GM23338 (cell line): ENCODE data around the gene MPPED2. TPM values are rescaled to one million over a fixed set of nuclear protein-coding genes. Genes with fewer than 3 reads are reported as not detected.

ENCODE experiments used
- ATAC-seq: fragments of 200-7000 bp; cut with Tn5 transposase; 3 replicates; pipeline ENCODE4 v1.9.1; 2020
- DNase-seq: peaks from one replicate; pipeline ENCODE4 v3.0.0-alpha.2; 2015; ENCODE audit warnings: low spot score
- H2AFZ ChIP-seq: fragments of 200-600 bp; sonication (generic); 2 replicates; pipeline ENCODE4 v1.8.0; 2016; ENCODE audit warnings: antibody characterized with exemption, mild to moderate bottlenecking, moderate library complexity
- H3F3A ChIP-seq: fragments of 200-600 bp; sonication (generic); replicated peaks from 2 replicates; pipeline ENCODE4 v1.8.0; 2017; ENCODE audit warnings: antibody characterized with exemption, mixed run types, low read depth
- H3K27ac ChIP-seq: fragments of 200-600 bp; sonication (generic); 2 replicates; pipeline ENCODE4 v1.6.1; 2016; ENCODE audit warnings: low read depth
- H3K27me3 ChIP-seq: fragments of 200-600 bp; sonication (generic); 2 replicates; pipeline ENCODE4 v1.8.0; 2016; ENCODE audit warnings: mild to moderate bottlenecking, mixed run types, moderate library complexity; ENCODE audit not compliant: insufficient read depth
- H3K36me3 ChIP-seq: fragments of 200-600 bp; sonication (generic); 2 replicates; pipeline ENCODE4 v1.8.0; 2016; ENCODE audit warnings: mild to moderate bottlenecking; ENCODE audit not compliant: insufficient read depth
- H3K4me1 ChIP-seq: fragments of 200-600 bp; sonication (generic); 2 replicates; pipeline ENCODE4 v1.8.0; 2016; ENCODE audit warnings: mild to moderate bottlenecking, moderate library complexity; ENCODE audit not compliant: insufficient read depth
- H3K4me2 ChIP-seq: fragments of 200-600 bp; sonication (generic); 2 replicates; pipeline ENCODE4 v1.7.1; 2017; ENCODE audit warnings: mixed run types
- H3K4me3 ChIP-seq: fragments of 200-600 bp; sonication (generic); 2 replicates; pipeline ENCODE4 v1.6.1; 2016; ENCODE audit warnings: mixed run types
- H3K79me2 ChIP-seq: fragments of 200-600 bp; sonication (generic); replicated peaks from 2 replicates; pipeline ENCODE4 v1.8.0; 2017; ENCODE audit warnings: mild to moderate bottlenecking; ENCODE audit not compliant: insufficient read depth
- H3K9me2 ChIP-seq: fragments of 200-600 bp; sonication (generic); 2 replicates; pipeline ENCODE4 v1.8.0; 2017; ENCODE audit not compliant: insufficient read depth
- H4K20me1 ChIP-seq: fragments of 200-600 bp; sonication (generic); replicated peaks from 2 replicates; pipeline ENCODE4 v1.8.0; 2017; ENCODE audit warnings: mild to moderate bottlenecking; ENCODE audit not compliant: insufficient read depth
- H3K27ac Mint-ChIP-seq: 2 replicates; pipeline ENCODE4 v1.8.0; 2020; ENCODE audit warnings: inconsistent platforms, mild to moderate bottlenecking, moderate library complexity, mixed read lengths
- H3K27me3 Mint-ChIP-seq: 3 replicates; pipeline ENCODE4 v1.8.0; 2022; ENCODE audit warnings: low read depth, mild to moderate bottlenecking, moderate library complexity, mixed read lengths, inconsistent platforms; ENCODE audit not compliant: insufficient read depth, poor library complexity
- H3K36me3 Mint-ChIP-seq: 3 replicates; pipeline ENCODE4 v1.8.0; 2021; ENCODE audit warnings: low read depth, mild to moderate bottlenecking, inconsistent platforms, moderate library complexity, mixed read lengths
- H3K4me1 Mint-ChIP-seq: 3 replicates; pipeline ENCODE4 v1.8.0; 2020; ENCODE audit warnings: mild to moderate bottlenecking, inconsistent platforms, mixed read lengths
- H3K4me3 Mint-ChIP-seq: 3 replicates; pipeline ENCODE4 v1.8.0; 2021; ENCODE audit warnings: moderate library complexity, mild to moderate bottlenecking, inconsistent platforms, mixed read lengths
- H3K9me3 Mint-ChIP-seq: 3 replicates; pipeline ENCODE4 v1.8.0; 2020; ENCODE audit warnings: moderate library complexity, mild to moderate bottlenecking, inconsistent platforms, mixed read lengths
- CREB1 ChIP-seq: fragments of 250-450 bp; sonication (Bioruptor Pico); IDR thresholded peaks from 2 replicates; pipeline ENCODE4 v1.5.0; 2020; ENCODE audit warnings: low read depth, mild to moderate bottlenecking, moderate library complexity
- EZH2 ChIP-seq: fragments of 200-600 bp; sonication (generic); IDR thresholded peaks from one replicate; pipeline ENCODE4 v1.8.0; 2017; ENCODE audit warnings: antibody characterized with exemption, mild to moderate bottlenecking, low read depth; ENCODE audit not compliant: unreplicated experiment
- EZH2phosphoT487 ChIP-seq: fragments of 200-600 bp; sonication (generic); IDR thresholded peaks from one replicate; pipeline ENCODE4 v1.8.1; 2018; ENCODE audit warnings: antibody characterized with exemption; ENCODE audit not compliant: unreplicated experiment
- JUNB ChIP-seq: IDR thresholded peaks from one replicate; pipeline ENCODE4 v1.6.1; 2016; ENCODE audit warnings: antibody characterized with exemption; ENCODE audit not compliant: unreplicated experiment
- NANOG ChIP-seq: IDR thresholded peaks from 2 replicates; pipeline ENCODE4 v1.6.1; 2016; ENCODE audit warnings: antibody characterized with exemption, borderline replicate concordance
- POLR2AphosphoS5 ChIP-seq: IDR thresholded peaks from 2 replicates; pipeline ENCODE4 v1.6.1; 2016; ENCODE audit warnings: antibody characterized with exemption, low read depth
- STAT1 ChIP-seq: IDR thresholded peaks from one replicate; pipeline ENCODE4 v1.6.1; 2016; ENCODE audit warnings: antibody characterized with exemption; ENCODE audit not compliant: unreplicated experiment
- ZNF114 ChIP-seq: fragments of 250-450 bp; sonication (Bioruptor Pico); IDR thresholded peaks from 2 replicates; pipeline ENCODE4 v1.5.0; 2020; ENCODE audit warnings: mild to moderate bottlenecking, moderate library complexity
- ZNF331 ChIP-seq: fragments of 250-450 bp; sonication (Bioruptor Pico); IDR thresholded peaks from 2 replicates; pipeline ENCODE4 v1.5.0; 2020; ENCODE audit warnings: low read depth, mild to moderate bottlenecking, moderate library complexity
- polyA plus RNA-seq: library from polyadenylated mRNA; unstranded; fragments of >200 nt; fragmentation: Nextera tagmentation; extraction: Ambion mirVana; gene quantifications from 2 replicates; pipeline ENCODE4 v1.2.1, GENCODE V29; 2016
- total RNA-seq: library from RNA; depleted of rRNA; stranded (reverse); fragments of >200 nt; shearing (Covaris generic); gene quantifications from 2 replicates; pipeline ENCODE4 v1.2.3, GENCODE V29; 2014
- TF ChIP-seq, protein P1 (sequence below): IDR thresholded peaks from one replicate; pipeline ENCODE4 v1.6.1; 2018; ENCODE audit warnings: antibody characterized with exemption; ENCODE audit not compliant: unreplicated experiment
- TF ChIP-seq, protein P2 (sequence below): fragments of 250-450 bp; sonication (Bioruptor Pico); IDR thresholded peaks from 2 replicates; pipeline ENCODE4 v1.5.0; 2020; ENCODE audit warnings: mild to moderate bottlenecking, moderate library complexity
- TF ChIP-seq, protein P3 (sequence below), 2 experiments: fragments of 200-600 bp in 1 of 2; sonication (generic) in 1 of 2; conservative IDR thresholded peaks; 2 replicates each; pipeline versions ENCODE4 v1.5.1 to v1.6.1; 2016 to 2017; ENCODE audit warnings: antibody characterized with exemption in 2 of 2, low read depth in 2 of 2, mild to moderate bottlenecking in 2 of 2, moderate library complexity in 1 of 2
- TF ChIP-seq, protein P4 (sequence below): IDR thresholded peaks from 2 replicates; pipeline ENCODE4 v1.6.1; 2016; ENCODE audit warnings: antibody characterized with exemption

MPPED2 gene
- total and polyA plus RNA-seq, 2 experiments from 2014 or later: 4.4 to 6.8 TPM

DNA sequence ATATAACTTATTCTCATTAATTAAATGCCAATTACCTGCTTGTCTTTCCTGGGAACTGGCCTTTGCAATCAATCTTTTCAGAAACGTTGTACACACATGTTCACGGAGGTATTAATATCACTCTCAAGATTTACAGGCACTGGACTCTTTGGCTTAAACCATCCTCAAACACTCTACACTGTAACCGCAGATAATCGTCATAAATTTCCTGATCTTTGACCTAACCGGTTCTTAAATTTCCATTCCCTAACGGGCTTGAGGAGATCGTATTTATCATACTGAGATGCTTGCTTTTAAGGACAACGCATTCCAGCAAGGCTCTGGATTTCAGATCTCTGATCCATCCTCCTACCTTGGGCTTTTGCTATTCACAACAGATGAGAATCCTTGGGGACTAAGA is 190.4 kb downstream of the MPPED2 start:
- no peaks in the 10 kb centered on the region for H3K36me3 ChIP-seq
- ATAC-seq: no peak
- TF ChIP-seq POLR2AphosphoS5 (no peak), EZH2 (no peak), ZNF114 (CRISPR knock-in tag) (no peak), CREB1 (CRISPR knock-in tag) (no peak), ZNF331 (CRISPR knock-in tag) (no peak), EZH2phosphoT487 (no peak), STAT1 (no peak), NANOG (no peak), JUNB (no peak)
- TF ChIP-seq, protein P1, sequence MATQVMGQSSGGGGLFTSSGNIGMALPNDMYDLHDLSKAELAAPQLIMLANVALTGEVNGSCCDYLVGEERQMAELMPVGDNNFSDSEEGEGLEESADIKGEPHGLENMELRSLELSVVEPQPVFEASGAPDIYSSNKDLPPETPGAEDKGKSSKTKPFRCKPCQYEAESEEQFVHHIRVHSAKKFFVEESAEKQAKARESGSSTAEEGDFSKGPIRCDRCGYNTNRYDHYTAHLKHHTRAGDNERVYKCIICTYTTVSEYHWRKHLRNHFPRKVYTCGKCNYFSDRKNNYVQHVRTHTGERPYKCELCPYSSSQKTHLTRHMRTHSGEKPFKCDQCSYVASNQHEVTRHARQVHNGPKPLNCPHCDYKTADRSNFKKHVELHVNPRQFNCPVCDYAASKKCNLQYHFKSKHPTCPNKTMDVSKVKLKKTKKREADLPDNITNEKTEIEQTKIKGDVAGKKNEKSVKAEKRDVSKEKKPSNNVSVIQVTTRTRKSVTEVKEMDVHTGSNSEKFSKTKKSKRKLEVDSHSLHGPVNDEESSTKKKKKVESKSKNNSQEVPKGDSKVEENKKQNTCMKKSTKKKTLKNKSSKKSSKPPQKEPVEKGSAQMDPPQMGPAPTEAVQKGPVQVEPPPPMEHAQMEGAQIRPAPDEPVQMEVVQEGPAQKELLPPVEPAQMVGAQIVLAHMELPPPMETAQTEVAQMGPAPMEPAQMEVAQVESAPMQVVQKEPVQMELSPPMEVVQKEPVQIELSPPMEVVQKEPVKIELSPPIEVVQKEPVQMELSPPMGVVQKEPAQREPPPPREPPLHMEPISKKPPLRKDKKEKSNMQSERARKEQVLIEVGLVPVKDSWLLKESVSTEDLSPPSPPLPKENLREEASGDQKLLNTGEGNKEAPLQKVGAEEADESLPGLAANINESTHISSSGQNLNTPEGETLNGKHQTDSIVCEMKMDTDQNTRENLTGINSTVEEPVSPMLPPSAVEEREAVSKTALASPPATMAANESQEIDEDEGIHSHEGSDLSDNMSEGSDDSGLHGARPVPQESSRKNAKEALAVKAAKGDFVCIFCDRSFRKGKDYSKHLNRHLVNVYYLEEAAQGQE: no peak
- TF ChIP-seq, protein P2, sequence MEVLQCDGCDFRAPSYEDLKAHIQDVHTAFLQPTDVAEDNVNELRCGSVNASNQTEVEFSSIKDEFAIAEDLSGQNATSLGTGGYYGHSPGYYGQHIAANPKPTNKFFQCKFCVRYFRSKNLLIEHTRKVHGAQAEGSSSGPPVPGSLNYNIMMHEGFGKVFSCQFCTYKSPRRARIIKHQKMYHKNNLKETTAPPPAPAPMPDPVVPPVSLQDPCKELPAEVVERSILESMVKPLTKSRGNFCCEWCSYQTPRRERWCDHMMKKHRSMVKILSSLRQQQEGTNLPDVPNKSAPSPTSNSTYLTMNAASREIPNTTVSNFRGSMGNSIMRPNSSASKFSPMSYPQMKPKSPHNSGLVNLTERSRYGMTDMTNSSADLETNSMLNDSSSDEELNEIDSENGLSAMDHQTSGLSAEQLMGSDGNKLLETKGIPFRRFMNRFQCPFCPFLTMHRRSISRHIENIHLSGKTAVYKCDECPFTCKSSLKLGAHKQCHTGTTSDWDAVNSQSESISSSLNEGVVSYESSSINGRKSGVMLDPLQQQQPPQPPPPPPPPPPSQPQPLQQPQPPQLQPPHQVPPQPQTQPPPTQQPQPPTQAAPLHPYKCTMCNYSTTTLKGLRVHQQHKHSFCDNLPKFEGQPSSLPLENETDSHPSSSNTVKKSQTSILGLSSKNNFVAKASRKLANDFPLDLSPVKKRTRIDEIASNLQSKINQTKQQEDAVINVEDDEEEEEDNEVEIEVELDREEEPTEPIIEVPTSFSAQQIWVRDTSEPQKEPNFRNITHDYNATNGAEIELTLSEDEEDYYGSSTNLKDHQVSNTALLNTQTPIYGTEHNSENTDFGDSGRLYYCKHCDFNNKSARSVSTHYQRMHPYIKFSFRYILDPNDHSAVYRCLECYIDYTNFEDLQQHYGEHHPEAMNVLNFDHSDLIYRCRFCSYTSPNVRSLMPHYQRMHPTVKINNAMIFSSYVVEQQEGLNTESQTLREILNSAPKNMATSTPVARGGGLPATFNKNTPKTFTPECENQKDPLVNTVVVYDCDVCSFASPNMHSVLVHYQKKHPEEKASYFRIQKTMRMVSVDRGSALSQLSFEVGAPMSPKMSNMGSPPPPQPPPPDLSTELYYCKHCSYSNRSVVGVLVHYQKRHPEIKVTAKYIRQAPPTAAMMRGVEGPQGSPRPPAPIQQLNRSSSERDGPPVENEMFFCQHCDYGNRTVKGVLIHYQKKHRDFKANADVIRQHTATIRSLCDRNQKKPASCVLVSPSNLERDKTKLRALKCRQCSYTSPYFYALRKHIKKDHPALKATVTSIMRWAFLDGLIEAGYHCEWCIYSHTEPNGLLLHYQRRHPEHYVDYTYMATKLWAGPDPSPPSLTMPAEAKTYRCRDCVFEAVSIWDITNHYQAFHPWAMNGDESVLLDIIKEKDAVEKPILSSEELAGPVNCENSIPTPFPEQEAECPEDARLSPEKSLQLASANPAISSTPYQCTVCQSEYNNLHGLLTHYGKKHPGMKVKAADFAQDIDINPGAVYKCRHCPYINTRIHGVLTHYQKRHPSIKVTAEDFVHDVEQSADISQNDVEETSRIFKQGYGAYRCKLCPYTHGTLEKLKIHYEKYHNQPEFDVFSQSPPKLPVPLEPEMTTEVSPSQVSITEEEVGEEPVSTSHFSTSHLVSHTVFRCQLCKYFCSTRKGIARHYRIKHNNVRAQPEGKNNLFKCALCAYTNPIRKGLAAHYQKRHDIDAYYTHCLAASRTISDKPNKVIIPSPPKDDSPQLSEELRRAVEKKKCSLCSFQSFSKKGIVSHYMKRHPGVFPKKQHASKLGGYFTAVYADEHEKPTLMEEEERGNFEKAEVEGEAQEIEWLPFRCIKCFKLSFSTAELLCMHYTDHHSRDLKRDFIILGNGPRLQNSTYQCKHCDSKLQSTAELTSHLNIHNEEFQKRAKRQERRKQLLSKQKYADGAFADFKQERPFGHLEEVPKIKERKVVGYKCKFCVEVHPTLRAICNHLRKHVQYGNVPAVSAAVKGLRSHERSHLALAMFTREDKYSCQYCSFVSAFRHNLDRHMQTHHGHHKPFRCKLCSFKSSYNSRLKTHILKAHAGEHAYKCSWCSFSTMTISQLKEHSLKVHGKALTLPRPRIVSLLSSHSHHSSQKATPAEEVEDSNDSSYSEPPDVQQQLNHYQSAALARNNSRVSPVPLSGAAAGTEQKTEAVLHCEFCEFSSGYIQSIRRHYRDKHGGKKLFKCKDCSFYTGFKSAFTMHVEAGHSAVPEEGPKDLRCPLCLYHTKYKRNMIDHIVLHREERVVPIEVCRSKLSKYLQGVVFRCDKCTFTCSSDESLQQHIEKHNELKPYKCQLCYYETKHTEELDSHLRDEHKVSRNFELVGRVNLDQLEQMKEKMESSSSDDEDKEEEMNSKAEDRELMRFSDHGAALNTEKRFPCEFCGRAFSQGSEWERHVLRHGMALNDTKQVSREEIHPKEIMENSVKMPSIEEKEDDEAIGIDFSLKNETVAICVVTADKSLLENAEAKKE (CRISPR knock-in tag): no peak
- TF ChIP-seq, protein P3, sequence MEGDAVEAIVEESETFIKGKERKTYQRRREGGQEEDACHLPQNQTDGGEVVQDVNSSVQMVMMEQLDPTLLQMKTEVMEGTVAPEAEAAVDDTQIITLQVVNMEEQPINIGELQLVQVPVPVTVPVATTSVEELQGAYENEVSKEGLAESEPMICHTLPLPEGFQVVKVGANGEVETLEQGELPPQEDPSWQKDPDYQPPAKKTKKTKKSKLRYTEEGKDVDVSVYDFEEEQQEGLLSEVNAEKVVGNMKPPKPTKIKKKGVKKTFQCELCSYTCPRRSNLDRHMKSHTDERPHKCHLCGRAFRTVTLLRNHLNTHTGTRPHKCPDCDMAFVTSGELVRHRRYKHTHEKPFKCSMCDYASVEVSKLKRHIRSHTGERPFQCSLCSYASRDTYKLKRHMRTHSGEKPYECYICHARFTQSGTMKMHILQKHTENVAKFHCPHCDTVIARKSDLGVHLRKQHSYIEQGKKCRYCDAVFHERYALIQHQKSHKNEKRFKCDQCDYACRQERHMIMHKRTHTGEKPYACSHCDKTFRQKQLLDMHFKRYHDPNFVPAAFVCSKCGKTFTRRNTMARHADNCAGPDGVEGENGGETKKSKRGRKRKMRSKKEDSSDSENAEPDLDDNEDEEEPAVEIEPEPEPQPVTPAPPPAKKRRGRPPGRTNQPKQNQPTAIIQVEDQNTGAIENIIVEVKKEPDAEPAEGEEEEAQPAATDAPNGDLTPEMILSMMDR (conservative IDR thresholded peaks at IDR 0.05; ENCODE audit: low read depth in 2 of 2): no peak
- TF ChIP-seq, protein P4, sequence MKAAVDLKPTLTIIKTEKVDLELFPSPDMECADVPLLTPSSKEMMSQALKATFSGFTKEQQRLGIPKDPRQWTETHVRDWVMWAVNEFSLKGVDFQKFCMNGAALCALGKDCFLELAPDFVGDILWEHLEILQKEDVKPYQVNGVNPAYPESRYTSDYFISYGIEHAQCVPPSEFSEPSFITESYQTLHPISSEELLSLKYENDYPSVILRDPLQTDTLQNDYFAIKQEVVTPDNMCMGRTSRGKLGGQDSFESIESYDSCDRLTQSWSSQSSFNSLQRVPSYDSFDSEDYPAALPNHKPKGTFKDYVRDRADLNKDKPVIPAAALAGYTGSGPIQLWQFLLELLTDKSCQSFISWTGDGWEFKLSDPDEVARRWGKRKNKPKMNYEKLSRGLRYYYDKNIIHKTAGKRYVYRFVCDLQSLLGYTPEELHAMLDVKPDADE: no peak

More for the DNA sequence above, 190.4 kb downstream of the MPPED2 start:
- Mint-ChIP-seq H3K27me3 (no peaks in the 10 kb centered on the region), H3K4me3 (no peak overlapping the region), H3K4me1 (peaks cover 8% of the 10 kb centered on the region; the same call in 2 of the 3 replicates), H3K27ac (no peak overlapping the region), H3K36me3 (no peaks in the 10 kb centered on the region), H3K9me3 (no peaks in the 10 kb centered on the region)
- H3K4me1 ChIP-seq: no peaks in the 10 kb centered on the region
- H4K20me1 ChIP-seq: no peaks in the 10 kb centered on the region
- H2AFZ ChIP-seq: no peak overlapping the region
- H3K9me2 ChIP-seq: no peaks in the 10 kb centered on the region
- H3K4me2 ChIP-seq: no peak overlapping the region
- H3K27ac ChIP-seq: no peak overlapping the region
- no peak overlapping the region for H3K4me3 ChIP-seq
- DNase-seq: no peak
- H3F3A ChIP-seq: no peaks in the 10 kb centered on the region
- H3K27me3 ChIP-seq: no peaks in the 10 kb centered on the region
- H3K79me2 ChIP-seq: no peaks in the 10 kb centered on the region
